SU-DHL-6 (cell line): ENCODE results near the gene DRGX.

Experiments used
- H2AFZ ChIP-seq: fragments of 200-600 bp; sonication (generic); 2 replicates; pipeline ENCODE4 v1.6.1; 2014; ENCODE audit warnings: low read depth, mild to moderate bottlenecking, moderate library complexity, mixed read lengths, antibody characterized with exemption, low read length; ENCODE audit not compliant: severe bottlenecking
- H3F3A ChIP-seq: fragments of 200-600 bp; shearing (Covaris generic); 2 replicates; pipeline ENCODE4 v1.6.0; 2016; ENCODE audit warnings: antibody characterized with exemption, mild to moderate bottlenecking; ENCODE audit not compliant: insufficient read depth
- H3K27ac ChIP-seq: fragments of 200-600 bp; sonication (generic); 2 replicates; pipeline ENCODE4 v1.5.1; 2016; ENCODE audit warnings: low read depth, mild to moderate bottlenecking, low read length, moderate library complexity, mixed read lengths
- H3K27me3 ChIP-seq: fragments of 200-600 bp; sonication (generic), shearing (Covaris generic); 2 replicates; pipeline ENCODE4 v1.6.0; 2014; ENCODE audit warnings: mild to moderate bottlenecking, low read length
- H3K36me3 ChIP-seq: fragments of 200-600 bp; sonication (generic); 2 replicates; pipeline ENCODE4 v1.6.1; 2014; ENCODE audit warnings: mild to moderate bottlenecking, low read length, mixed read lengths
- H3K4me2 ChIP-seq: fragments of 300-600, 200-600 bp; shearing (Covaris generic), sonication (generic); 2 replicates; pipeline ENCODE4 v1.6.0; 2014; ENCODE audit warnings: low read length, low read depth, mild to moderate bottlenecking; ENCODE audit not compliant: poor library complexity, severe bottlenecking
- H3K4me3 ChIP-seq: fragments of 200-600 bp; sonication (generic); 2 replicates; pipeline ENCODE4 v1.5.1; 2014; ENCODE audit warnings: antibody characterized with exemption, low read length, mild to moderate bottlenecking, mixed read lengths; ENCODE audit not compliant: insufficient read depth, poor library complexity, severe bottlenecking
- H3K79me2 ChIP-seq: fragments of 200-600 bp; sonication (generic); 2 replicates; pipeline ENCODE4 v1.6.1; 2014; ENCODE audit warnings: mild to moderate bottlenecking, low read length, moderate library complexity; ENCODE audit not compliant: insufficient read depth
- H3K9ac ChIP-seq: fragments of 200-600 bp; sonication (generic); 2 replicates; pipeline ENCODE4 v1.7.0; 2014; ENCODE audit warnings: mild to moderate bottlenecking, low read length
- H3K9me2 ChIP-seq: fragments of 200-600 bp; sonication (generic); replicated peaks from 2 replicates; pipeline ENCODE4 v1.6.1; 2014; ENCODE audit warnings: low read length; ENCODE audit not compliant: insufficient read depth
- H3K9me3 ChIP-seq: fragments of 200-600 bp; sonication (generic); 2 replicates; pipeline ENCODE4 v1.6.1; 2014; ENCODE audit warnings: low read length, mixed read lengths; ENCODE audit not compliant: insufficient read depth
- H4K20me1 ChIP-seq: fragments of 200-600 bp; sonication (generic); 2 replicates; pipeline ENCODE4 v1.6.1; 2014; ENCODE audit warnings: low read depth, mild to moderate bottlenecking, antibody characterized with exemption, low read length, moderate library complexity, mixed read lengths
- EZH2phosphoT487 ChIP-seq: fragments of 200-600 bp; sonication (generic), shearing (Covaris generic); conservative IDR thresholded peaks from 2 replicates; pipeline ENCODE4 v1.6.1; 2018; ENCODE audit warnings: mild to moderate bottlenecking, antibody characterized with exemption, low read length, moderate library complexity, mixed read lengths
- TF ChIP-seq, protein P1 (sequence below): fragments of 200-600 bp; sonication (generic); IDR thresholded peaks from one replicate; pipeline ENCODE4 v1.5.1; 2017; ENCODE audit warnings: antibody characterized with exemption, mild to moderate bottlenecking, low read length, moderate library complexity; ENCODE audit not compliant: insufficient read depth, poor library complexity, severe bottlenecking

Gene DRGX

DNA sequence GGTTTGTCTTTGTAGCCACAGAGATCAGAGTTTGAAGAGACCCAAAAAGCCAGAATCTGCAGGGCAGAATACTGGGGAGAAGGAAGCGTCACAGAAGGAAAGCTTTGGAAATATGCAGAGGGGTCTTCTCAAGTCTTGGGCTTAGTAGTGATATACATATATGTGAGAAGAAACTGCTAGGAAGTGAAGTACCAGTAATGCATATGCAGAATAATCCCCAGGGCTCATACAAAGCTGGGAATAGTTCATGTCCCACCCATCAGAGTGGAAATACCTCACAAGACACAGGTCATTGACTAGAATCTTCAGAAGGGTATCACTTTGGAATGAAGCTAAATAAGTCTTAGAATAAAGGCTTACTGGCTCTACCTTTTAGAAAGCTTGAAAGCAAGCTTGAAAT is 57.3 kb downstream of the DRGX start:
- H3K27me3 ChIP-seq: no peaks in the 10 kb centered on the region
- H2AFZ ChIP-seq: no peak overlapping the region
- H3K79me2 ChIP-seq: no peaks in the 10 kb centered on the region
- no peak overlapping the region for H3K27ac ChIP-seq
- TF ChIP-seq EZH2phosphoT487: no peak
- TF ChIP-seq, protein P1, sequence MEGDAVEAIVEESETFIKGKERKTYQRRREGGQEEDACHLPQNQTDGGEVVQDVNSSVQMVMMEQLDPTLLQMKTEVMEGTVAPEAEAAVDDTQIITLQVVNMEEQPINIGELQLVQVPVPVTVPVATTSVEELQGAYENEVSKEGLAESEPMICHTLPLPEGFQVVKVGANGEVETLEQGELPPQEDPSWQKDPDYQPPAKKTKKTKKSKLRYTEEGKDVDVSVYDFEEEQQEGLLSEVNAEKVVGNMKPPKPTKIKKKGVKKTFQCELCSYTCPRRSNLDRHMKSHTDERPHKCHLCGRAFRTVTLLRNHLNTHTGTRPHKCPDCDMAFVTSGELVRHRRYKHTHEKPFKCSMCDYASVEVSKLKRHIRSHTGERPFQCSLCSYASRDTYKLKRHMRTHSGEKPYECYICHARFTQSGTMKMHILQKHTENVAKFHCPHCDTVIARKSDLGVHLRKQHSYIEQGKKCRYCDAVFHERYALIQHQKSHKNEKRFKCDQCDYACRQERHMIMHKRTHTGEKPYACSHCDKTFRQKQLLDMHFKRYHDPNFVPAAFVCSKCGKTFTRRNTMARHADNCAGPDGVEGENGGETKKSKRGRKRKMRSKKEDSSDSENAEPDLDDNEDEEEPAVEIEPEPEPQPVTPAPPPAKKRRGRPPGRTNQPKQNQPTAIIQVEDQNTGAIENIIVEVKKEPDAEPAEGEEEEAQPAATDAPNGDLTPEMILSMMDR: no peak
- no peaks in the 10 kb centered on the region for H3K9me2 ChIP-seq
- no peaks in the 10 kb centered on the region for H3F3A ChIP-seq
- H3K4me3 ChIP-seq: no peak overlapping the region
- H4K20me1 ChIP-seq: no peaks in the 10 kb centered on the region
- no peak overlapping the region for H3K4me2 ChIP-seq
- no peaks in the 10 kb centered on the region for H3K9me3 ChIP-seq
- no peak overlapping the region for H3K9ac ChIP-seq
- H3K36me3 ChIP-seq: no peaks in the 10 kb centered on the region

DNA sequence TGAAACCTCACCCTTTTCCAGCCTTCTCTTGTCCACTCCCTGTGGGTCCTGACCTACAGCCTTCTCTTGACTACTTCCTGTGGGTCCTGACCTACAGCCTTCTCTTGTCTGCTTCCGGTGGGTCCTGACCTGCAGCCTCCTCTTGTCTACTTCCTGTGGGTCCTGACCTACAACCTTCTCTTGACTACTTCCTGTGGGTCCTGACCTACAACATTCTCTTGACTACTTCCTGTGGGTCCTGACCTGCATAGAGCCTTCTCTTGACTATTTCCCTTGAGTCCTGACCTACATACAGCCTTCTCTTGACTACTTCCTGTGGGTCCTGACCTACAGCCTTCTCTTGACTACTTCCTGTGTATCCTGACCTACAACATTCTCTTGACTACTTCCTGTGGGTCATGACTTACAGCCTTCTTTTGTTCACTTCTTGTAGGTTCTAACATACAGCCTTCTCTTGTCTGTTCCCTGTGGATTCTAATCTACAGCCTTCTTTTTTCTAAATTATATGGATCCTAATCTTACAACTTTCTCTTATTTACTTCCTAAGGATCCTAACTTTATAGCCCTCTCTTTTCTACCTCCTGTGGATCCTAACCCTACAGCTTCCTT is 60.4 kb downstream of the DRGX start:
- TF ChIP-seq, protein P1: no peak
- no peak for TF ChIP-seq EZH2phosphoT487
- H3K27me3 ChIP-seq: no peaks in the 10 kb centered on the region
- H3K4me3 ChIP-seq: no peak overlapping the region
- H3K9ac ChIP-seq: no peak overlapping the region
- H3K4me2 ChIP-seq: no peak overlapping the region
- H4K20me1 ChIP-seq: no peaks in the 10 kb centered on the region
- H3K36me3 ChIP-seq: no peaks in the 10 kb centered on the region
- no peaks in the 10 kb centered on the region for H3K79me2 ChIP-seq
- H3K9me2 ChIP-seq: no peaks in the 10 kb centered on the region
- no peaks in the 10 kb centered on the region for H3F3A ChIP-seq
- H3K9me3 ChIP-seq: no peaks in the 10 kb centered on the region
- H3K27ac ChIP-seq: no peak overlapping the region
- H2AFZ ChIP-seq: peak overlapping the region; percentile 21

DNA sequence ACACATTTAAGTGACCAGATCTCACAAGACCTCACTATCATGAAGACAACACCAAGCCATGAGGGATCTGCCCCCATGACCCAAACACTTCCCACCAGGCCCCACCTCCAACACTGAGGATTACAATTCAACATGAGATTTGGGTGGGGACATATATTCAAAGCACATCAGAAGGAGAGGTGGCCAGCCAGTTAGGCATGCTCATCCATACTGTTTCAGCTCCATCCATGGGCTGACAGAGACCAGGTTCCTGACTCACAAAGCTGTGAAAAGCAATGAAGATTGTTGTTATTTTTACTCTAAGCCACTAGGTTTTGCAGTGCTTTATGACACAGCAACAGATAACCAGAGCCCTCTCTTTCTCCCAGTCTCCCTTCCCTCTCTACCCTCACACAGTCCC is 60.9 kb downstream of the DRGX start:
- Histone ChIP-seq H3K36me3 (no peaks in the 10 kb centered on the region), H3K9ac (no peak overlapping the region), H3K9me2 (no peaks in the 10 kb centered on the region), H3K4me2 (no peak overlapping the region), H3K9me3 (no peaks in the 10 kb centered on the region), H3K4me3 (no peak overlapping the region), H3F3A (no peaks in the 10 kb centered on the region), H3K27me3 (no peaks in the 10 kb centered on the region), H3K79me2 (no peaks in the 10 kb centered on the region), H4K20me1 (no peaks in the 10 kb centered on the region), H3K27ac (no peak overlapping the region), H2AFZ (peak overlapping the region; percentile 21)
- no peak for TF ChIP-seq EZH2phosphoT487
- TF ChIP-seq, protein P1: no peak
